ENCODE data around the gene FMN1. TPM values are rescaled to one million over a fixed set of nuclear protein-coding genes. Genes with fewer than 3 reads are reported as not detected.
A peak's percentile ranks its signal among the peaks of the same experiment; 100 is the strongest.

FMN1 gene
- total and polyA plus RNA-seq, 11 donors, result 0.61 to 10.6 (median 3.6) TPM

DNA sequence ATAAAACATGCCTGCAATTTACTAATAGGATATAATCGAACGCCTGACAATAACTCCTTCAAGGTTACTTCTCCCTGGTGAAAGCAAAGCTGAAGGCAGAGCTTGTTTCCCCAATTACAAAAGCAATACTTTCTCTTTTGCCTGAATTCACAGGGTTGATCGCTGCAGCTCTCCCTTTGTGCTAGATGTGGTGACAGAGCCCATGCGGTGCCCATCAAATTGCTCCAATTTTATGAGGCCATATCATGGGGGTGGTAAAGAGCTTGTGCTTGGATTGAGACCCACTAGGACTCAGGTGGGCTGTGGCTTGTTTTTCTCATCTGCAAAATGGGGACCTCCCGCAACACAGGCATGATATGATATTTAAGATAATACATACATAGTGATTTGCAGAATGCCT is 333.3 kb downstream of the FMN1 start:
- ATAC-seq (no peak), DNase-seq (no peak)
- no peak for TF ChIP-seq POLR2A (IDR thresholded peaks at IDR 0.05)
- TF ChIP-seq, protein P1, sequence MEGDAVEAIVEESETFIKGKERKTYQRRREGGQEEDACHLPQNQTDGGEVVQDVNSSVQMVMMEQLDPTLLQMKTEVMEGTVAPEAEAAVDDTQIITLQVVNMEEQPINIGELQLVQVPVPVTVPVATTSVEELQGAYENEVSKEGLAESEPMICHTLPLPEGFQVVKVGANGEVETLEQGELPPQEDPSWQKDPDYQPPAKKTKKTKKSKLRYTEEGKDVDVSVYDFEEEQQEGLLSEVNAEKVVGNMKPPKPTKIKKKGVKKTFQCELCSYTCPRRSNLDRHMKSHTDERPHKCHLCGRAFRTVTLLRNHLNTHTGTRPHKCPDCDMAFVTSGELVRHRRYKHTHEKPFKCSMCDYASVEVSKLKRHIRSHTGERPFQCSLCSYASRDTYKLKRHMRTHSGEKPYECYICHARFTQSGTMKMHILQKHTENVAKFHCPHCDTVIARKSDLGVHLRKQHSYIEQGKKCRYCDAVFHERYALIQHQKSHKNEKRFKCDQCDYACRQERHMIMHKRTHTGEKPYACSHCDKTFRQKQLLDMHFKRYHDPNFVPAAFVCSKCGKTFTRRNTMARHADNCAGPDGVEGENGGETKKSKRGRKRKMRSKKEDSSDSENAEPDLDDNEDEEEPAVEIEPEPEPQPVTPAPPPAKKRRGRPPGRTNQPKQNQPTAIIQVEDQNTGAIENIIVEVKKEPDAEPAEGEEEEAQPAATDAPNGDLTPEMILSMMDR (IDR thresholded peaks at IDR 0.05), result no peak
- 91 to 96% (median 94%) methylated on average over 5 of the region's 5 CpGs for WGBS, 4 donors
- H3K27me3 ChIP-seq, result no peaks in the 10 kb centered on the region
- peaks cover 0 to 7% (median 0%) of the 10 kb centered on the region in 9 donors for H3K36me3 ChIP-seq
- H3K9me3 ChIP-seq, result no peaks in the 10 kb centered on the region
- intact Hi-C loops (cut with DNase I), result no loop called here
- H3K4me1 ChIP-seq, result peaks cover 0 to 11% (median 0%) of the 10 kb centered on the region in 12 donors
- peak overlapping the region in 3 of 12 donors; percentile 1 to 35 (median 29) for H3K27ac ChIP-seq
- H3K4me3 ChIP-seq, result no peak overlapping the region

DNA sequence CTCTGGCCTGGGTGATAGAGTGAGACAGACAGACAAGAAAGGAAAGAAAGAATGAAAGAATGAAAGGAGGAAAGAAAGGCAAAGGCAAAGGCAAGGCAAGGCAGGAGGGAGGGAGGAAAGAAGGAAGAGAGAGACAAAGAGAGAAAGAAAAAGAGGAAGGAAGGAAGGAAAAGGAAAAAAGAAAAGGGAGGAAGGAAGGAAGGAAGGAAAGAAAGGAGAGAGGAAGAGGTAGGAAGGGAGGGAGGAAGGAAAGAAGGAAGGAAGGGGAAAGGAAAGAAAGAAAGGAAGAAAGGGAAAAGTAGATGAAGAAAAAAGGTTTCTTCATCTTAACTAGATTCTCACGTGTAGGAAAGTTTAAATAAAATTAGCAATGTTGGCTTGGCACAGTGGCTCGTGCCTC is 334.5 kb downstream of the FMN1 start:
- intact Hi-C loops (cut with DNase I), result loop anchor here in 2 of 10 donors (5.0 to 10.0 kb wide), 2 partner anchors 32 to 135 kb away; no protein-coding TSS in a partner anchor
- TF ChIP-seq, protein P1 (IDR thresholded peaks at IDR 0.05), result no peak
- TF ChIP-seq POLR2A (IDR thresholded peaks at IDR 0.05), result no peak
- peaks cover 0 to 9% (median 0%) of the 10 kb centered on the region in 9 donors for H3K36me3 ChIP-seq
- no peak overlapping the region for H3K4me3 ChIP-seq
- ATAC-seq (no peak), DNase-seq (no peak)
- 79 to 88% (median 79%) methylated on average over 2 of the region's 2 CpGs for WGBS, 4 donors
- no peaks in the 10 kb centered on the region for H3K9me3 ChIP-seq
- no peaks in the 10 kb centered on the region for H3K27me3 ChIP-seq
- peaks cover 0 to 14% (median 0%) of the 10 kb centered on the region in 12 donors for H3K4me1 ChIP-seq
- no peak overlapping the region for H3K27ac ChIP-seq

DNA sequence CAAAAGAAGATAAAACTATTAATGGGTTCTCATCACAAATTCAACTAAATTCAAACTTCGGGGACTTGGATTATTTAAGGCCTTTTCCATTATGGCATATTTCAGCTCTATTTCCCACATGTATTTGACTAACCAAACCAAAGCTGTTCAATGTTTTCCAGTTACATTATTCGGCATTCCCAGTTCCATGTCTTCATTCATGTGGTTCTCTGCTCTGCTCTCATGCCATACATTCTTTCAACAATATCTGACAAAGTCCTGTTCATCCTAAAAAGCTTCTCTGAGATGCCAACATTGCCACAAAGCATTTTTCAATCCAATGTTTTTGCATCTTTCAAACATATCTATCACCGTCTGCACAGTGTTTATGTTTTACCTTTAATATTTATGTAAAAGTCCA is 335.3 kb downstream of the FMN1 start:
- WGBS, 4 donors, result 83 to 91% (median 85%) methylated on average over 3 of the region's 3 CpGs
- DNase-seq (no peak), ATAC-seq (no peak)
- Histone ChIP-seq H3K27me3 (no peaks in the 10 kb centered on the region), H3K4me1 (peaks cover 0 to 14% (median 0%) of the 10 kb centered on the region in 12 donors), H3K4me3 (no peak overlapping the region), H3K27ac (no peak overlapping the region), H3K36me3 (peaks cover 0 to 9% (median 0%) of the 10 kb centered on the region in 9 donors), H3K9me3 (no peaks in the 10 kb centered on the region)
- intact Hi-C loops (cut with DNase I), result loop anchor here in 2 of 10 donors (5.0 to 10.0 kb wide), 2 partner anchors 33 to 136 kb away; no protein-coding TSS in a partner anchor
- TF ChIP-seq, protein P1 (IDR thresholded peaks at IDR 0.05), result no peak
- no peak for TF ChIP-seq POLR2A (IDR thresholded peaks at IDR 0.05)

DNA sequence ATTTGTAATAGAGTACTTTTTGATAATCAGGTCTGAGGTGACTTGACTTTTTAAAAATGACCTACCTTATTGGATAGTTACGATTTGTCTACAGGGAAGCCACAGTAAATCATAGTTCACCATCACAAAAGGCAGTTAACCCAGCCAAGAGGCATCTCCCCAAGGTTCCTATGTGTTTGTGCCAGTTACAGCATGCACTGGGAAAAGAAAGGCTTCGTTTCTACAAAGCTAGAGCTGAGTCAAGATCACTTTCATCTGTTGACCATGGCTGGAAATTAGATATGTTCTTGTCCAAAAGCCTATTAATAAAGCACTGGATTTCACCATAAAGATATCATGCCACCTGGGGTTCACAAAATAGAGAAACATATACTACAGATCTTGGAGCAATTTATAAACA is 336.8 kb downstream of the FMN1 start:
- H3K4me3 ChIP-seq, result no peak overlapping the region
- no peak for DNase-seq
- peaks cover 0 to 9% (median 0%) of the 10 kb centered on the region in 9 donors for H3K36me3 ChIP-seq
- no peak overlapping the region for H3K27ac ChIP-seq
- peaks cover 0 to 14% (median 0%) of the 10 kb centered on the region in 12 donors for H3K4me1 ChIP-seq
- 68 to 78% (median 73%) methylated on average over 2 of the region's 2 CpGs for WGBS, 4 donors
- H3K9me3 ChIP-seq, result no peaks in the 10 kb centered on the region
- intact Hi-C loops (cut with DNase I), result loop anchor here in 2 of 10 donors (5.0 to 10.0 kb wide), 2 partner anchors 35 to 137 kb away; no protein-coding TSS in a partner anchor
- TF ChIP-seq POLR2A (IDR thresholded peaks at IDR 0.05), result no peak
- TF ChIP-seq, protein P1 (IDR thresholded peaks at IDR 0.05), result no peak
- H3K27me3 ChIP-seq, result no peaks in the 10 kb centered on the region
- ATAC-seq, result no peak
